ENCODE data around the gene DIP2C.
"Not testable (repeated sequence)": the region's sequence is repeated elsewhere in the genome, so short reads cannot be mapped to it uniquely, and the experiment has no call there.

DIP2C gene

DNA sequence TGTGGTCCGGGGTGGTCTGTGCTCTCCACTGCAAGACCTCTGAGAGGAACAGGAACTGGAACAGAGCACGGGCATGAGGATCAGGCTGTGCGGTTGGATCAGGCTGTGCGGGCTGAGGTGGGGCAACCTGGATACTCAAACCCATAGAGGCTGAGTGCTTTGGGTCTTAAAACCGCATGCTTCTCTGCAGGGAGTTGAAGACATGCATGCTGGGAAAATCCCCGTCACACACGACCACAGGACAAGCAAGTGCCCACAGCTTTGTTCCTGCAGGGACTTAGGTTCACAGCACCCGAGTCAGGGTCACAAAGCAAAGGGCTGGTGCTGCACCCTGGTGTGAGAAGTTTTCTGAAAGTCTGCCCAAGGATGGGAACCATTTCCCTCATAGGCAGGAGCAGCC lies 333.0 kb downstream of the DIP2C start:
- no peak for DNase-seq (ENCODE audit: low read depth in 2 of 2)

DNA sequence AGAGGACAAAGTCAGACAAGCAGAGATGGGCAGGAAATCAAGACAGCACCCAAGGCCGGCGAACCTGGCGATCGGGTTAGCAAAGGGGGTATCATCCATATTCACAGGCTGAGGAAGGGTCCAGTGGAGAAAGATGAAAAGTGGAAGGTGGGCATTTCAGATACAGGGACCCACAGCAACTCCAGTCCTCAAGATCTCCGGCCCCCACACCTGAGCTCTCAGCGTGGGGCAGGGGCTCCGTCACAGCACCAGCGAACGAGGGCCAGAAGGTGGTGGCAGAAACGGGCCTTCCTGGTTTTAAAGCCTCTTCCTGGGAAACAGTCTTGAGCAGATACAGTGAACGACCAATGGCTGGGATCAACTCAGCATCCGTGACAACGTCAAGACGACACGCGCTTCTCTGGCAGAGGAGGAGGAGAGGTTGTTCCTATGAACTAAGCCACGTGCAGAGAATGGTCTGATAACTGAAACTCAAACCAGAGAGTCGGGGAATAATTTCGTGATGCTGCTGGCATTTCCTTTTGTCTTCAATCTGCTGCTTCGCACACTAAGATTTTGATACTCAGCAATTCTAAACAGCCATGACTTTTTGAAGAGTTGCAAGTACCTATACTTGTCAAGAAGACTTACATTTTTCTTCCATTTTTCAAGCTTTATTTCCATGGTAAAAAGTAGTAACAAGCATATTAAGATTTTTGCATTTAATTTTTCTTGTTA lies 334.4 kb downstream of the DIP2C start:
- DNase-seq (ENCODE audit: low read depth in 2 of 2) = no peak

DNA sequence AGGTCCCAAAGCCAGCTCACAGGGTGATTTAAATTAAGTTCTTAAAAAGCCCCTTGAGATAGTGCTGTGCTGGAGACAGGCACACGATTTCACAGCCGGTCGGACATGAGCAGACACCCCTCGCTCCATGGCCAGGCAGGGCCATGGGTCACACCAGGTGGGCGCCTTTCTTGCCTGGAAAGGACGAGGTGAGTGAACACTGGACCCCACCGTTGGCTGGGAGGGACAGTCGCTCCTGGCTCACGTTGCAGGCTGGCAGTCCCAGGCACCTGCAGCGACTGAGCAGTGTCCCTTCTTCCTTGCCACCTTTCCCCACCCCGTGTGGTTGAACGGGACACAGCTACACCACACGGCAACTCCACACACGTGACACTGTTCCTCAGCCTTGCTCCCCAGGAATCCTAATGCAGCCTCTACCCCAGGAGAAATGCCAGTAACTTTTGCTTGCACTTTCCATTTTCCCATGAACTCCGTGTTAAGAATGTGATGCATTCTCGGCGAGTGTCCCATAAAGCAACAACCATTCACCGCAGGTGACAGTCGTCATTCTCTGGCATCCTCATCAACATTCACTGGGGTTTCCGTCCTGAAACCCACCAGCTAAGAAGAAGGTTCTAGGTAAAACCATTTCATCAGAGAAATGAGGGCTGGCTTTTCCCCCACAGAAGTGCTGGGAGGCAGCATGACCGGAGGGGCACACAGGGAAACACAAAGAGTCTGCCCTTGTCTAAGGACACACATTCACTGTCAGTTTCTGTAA lies 336.8 kb downstream of the DIP2C start:
- no peak for DNase-seq (ENCODE audit: low read depth in 2 of 2)

- DNase-seq (ENCODE audit: low read depth in 2 of 2) = no peak
Observed at GRCh38 chr10:351770-352334, 337.6 kb downstream of the DIP2C start.

- no peak for DNase-seq (ENCODE audit: low read depth in 2 of 2)
Observed at GRCh38 chr10:350981-351501, 338.4 kb downstream of the DIP2C start.

- DNase-seq (ENCODE audit: low read depth in 2 of 2) = no peak
Observed at GRCh38 chr10:349081-349480, 340.4 kb downstream of the DIP2C start.

DNA sequence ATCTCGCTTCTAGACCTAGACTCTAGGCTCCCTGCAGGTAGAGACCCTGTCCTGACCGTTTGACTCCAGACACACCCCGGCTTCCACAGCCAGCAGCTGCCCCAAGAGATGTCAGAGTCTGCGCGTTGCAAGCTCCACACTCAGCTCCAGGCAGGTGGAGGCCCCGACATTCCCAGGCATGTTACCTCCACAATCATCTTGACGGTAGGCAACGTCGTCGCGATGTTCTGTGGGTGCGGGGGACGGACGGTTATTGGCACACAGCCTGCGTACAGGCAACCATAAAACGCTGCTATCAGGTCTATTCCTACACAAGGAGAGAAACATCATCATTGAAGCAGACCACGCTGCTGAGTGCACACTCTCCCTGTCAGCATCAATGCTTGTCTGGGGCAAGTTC lies 341.0 kb downstream of the DIP2C start:
- no peak for DNase-seq (ENCODE audit: low read depth in 2 of 2)

DNA sequence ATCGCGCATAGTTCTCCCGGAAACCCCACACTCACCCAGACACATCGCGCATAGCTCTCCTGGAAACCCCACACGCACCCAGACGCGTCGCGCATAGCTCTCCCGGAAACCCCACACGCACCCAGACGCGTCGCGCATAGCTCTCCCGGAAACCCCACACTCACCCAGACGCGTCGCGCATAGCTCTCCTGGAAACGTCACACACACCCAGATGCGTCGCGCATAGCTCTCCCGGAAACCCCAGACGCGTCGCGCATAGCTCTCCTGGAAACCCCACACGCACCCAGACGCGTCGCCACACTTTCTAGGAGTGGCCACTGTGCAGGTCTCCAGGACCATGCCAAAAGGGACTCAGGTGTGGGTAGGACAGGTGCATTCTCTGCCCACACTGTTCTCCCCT lies 341.7 kb downstream of the DIP2C start:
- DNase-seq (ENCODE audit: low read depth in 2 of 2) = not testable (repeated sequence)

- DNase-seq (ENCODE audit: low read depth in 2 of 2) = not testable (repeated sequence)
Observed at GRCh38 chr10:347190-347589, 342.3 kb downstream of the DIP2C start.

DNA sequence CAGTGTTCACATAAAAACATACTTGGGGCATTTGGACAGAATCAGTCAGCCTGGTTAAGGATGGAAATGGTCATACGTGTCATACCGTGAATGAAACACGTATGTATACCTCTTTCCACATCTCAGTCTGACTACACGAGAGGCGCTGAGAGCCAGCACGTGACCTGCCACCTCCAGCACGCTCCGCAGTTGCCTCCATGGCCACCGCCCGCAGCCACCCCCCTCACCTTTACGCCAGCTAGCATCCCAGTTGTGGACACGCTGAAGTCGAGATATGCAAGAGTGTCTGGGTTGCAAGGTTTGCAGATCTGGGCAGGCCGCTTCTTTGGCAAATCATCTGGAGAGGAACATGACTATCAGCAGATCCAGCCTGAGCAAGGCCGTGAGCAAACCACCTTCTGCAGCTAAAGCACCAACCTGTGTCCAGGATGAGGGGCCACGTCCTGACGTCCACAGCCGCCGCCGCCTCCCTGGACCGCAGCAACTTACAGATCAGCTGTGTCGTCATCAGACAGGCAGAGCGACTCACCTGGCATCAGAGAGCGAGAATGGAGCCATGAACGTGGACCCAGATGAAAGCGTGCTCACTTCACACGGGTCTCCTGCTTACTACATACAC lies 344.8 kb downstream of the DIP2C start:
- DNase-seq (ENCODE audit: low read depth in 2 of 2) = no peak

DNA sequence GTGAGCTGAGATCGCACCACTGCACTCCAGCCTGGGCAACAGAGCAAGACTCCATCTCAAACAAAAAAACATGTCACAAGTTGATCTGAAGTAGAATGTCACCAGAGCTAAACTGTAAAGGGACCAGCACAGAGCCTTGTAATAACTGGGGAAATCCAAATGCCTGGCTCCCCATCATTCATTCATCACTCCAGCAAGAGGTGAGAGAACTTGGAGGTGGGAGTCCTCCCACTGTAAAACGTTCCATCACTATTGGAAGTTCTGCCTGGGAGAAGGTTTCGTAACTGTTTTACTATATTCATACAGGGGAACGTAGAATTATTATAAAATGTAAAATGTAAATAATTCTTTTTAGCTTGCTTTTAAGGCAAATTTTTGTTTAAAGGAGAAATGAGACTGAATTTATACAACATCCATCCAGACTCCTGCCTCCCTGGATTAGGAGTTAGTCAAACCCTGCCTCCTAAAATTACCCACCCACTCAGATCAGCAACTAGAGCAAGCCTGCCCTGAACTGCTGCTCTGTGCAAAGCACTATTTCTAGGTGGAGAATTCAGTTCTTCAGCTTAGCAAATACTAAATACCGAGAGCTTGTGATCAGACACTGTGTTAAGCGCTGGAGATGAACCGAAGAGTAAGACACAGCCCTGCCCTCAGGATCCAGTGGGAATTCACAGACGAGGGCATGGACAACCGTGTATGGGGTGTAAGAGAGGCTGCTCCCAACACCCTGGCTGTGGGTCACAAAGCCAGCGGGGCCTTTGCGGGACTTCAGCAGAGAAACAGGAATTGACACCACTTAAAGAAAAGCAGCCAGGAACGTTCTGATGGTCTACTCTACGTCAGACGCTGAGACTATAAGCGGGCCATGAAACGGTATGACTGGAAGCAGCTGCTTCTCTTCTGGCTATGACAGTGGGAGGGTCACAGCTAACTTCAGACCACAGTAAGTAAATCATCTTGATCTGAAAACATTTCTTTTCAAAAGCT lies 345.9 kb downstream of the DIP2C start:
- no peak for DNase-seq (ENCODE audit: low read depth in 2 of 2)

DNA sequence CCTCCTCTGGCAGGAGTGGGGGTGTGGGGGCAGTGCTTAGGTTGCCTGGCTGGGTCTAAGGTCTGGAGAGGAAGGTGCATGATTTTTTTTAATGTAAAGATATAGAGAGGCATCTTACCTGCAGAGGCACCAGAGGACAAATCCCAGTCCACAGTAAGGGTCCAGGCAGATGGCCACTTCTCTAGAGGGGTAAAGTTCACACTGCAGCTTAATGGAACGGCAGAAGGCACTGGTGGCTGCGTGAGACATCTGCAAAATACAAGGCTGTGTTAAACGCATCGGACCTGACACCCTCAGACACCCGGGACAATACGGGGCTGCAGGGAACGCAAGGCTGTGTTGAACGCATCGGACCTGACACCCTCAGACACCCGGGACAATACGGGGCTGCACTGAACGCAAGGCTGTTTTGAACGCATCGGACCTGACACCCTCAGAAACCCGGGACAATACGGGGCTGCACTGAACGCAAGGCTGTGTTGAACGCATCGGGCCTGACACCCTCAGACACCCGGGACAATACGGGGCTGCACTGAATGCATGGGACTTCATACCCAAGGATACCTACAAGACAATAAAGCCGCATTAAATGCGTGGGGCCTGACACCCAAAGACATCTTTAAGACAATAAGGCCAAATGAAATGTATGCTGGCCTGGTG lies 348.3 kb downstream of the DIP2C start:
- no peak for DNase-seq (ENCODE audit: low read depth in 2 of 2)

DNA sequence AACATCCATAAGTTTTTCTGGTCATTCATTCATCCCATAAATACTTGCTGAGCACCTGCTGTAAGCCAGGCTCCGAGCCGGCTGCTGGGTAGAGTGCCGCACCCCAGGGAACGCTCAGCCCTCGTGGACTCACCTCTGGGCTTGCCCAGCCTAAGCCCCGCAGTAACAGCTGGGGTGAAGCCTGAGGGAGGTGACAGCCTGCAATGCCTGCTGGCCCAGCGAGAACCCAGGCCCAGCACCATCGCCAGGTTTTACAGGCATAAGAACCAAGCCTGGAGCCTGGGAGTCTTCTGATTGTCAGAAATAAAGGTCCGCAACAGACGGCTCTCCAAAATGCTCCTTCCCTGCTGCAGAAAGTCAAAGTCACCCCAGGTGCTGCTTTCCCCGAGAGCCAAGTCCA lies 348.8 kb downstream of the DIP2C start:
- no peak for DNase-seq (ENCODE audit: low read depth in 2 of 2)

DNA sequence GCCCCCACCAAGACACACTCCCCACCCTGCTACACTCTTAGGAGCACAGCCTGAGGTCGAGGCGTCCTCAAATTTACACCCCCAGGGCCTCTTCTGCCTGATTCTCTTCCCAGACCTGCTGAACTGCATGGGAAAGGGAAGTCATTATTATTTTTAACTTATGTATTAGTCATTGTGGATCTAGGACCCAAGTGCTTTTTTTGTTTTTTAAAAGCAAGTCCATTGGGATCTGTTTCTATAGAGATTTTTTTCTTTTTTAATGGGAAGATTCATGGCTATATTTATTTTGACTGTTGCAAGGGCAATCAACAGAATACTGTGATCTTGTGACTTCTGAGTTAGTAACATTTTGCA lies 350.5 kb downstream of the DIP2C start:
- DNase-seq (ENCODE audit: low read depth in 2 of 2) = no peak

DNA sequence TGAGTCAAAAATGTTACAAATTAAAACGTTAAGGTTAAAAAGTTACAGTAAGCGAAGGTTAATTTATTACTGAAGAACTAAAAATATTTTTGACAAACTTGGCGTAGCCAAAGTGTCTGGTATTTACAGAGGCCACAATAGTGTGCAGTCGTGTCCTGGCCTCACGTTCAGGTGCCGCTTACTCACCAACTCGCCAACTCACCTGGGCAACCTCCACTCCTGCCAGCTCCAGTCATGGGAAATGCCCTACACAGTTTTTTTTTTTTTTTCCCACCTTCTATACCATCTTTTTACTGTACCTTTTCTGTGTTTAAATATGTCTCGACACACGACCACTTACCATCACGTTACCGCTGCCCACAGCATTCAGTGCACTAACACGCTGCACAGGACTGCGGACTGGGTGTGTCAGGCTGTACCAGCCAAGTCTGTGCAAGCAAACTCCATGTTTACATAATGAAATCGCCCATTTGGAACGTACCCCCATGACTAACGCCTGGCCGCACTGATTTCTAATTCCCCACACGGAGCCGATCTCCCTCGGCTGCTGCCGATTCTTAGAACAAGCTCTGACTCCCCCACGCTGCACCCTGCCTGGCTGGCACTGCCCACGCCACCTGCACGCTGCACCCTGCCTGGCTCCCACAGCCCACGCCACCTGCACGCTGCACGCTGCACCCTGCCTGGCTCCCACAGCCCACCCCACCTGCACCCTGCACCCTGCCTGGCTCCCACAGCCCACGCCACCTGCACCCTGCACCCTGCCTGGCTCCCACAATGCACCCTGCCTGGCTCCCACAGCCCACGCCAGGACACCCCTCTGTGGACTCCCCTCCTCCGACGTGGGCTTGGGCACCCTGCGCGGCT lies 351.1 kb downstream of the DIP2C start:
- no peak for DNase-seq (ENCODE audit: low read depth in 2 of 2)

- DNase-seq (ENCODE audit: low read depth in 2 of 2) = no peak
Observed at GRCh38 chr10:336247-336646, 353.2 kb downstream of the DIP2C start.

- DNase-seq (ENCODE audit: low read depth in 2 of 2) = no peak
Observed at GRCh38 chr10:335151-335800, 354.2 kb downstream of the DIP2C start.

GRCh38 chr10:331186-331585 lies 358.3 kb downstream of the DIP2C start:
- no peak for DNase-seq (ENCODE audit: low read depth in 2 of 2)

Measured in stimulated activated CD4-positive, alpha-beta T cell treated with anti-CD3 and anti-CD28 coated beads, Interleukin-4, amount 100 ng/mL, for 48 hours (primary cell).